HL-60/S4 treated with retinoic acid at 250 ng/mL for 4 days and 3 days (cell line): Measurements from ENCODE around the gene DDX56.

Experiments
- in situ Hi-C: fragments of 300-500 bp; cut with MboI; formaldehyde crosslinking; loops from 2 replicates; pipeline ENCODE4 v1.7.0; 2022; ENCODE audit warnings: low sequenced_read_pairs

The DDX56 gene

GRCh38 chr7:44597181-44597580 lies 23.5 kb upstream of the DDX56 start:
- in situ Hi-C loops: loop anchor here (10.0 kb wide), 1 partner anchor 538 kb away; no protein-coding TSS in a partner anchor

GRCh38 chr7:44595934-44596635 lies 22.4 kb upstream of the DDX56 start:
- in situ Hi-C loops: loop anchor here (10.0 kb wide), 1 partner anchor 539 kb away; no protein-coding TSS in a partner anchor

- in situ Hi-C loops: loop anchor here (5.0 to 10.0 kb wide), 2 partner anchors 331 to 544 kb away; no protein-coding TSS in a partner anchor
These were observed 17.2 kb upstream of the DDX56 start for GRCh38 chr7:44590910-44591309.

GRCh38 chr7:44587843-44588711 lies 14.4 kb upstream of the DDX56 start:
- in situ Hi-C loops: no loop called here

- in situ Hi-C loops: no loop called here
These were observed 9.6 kb upstream of the DDX56 start for GRCh38 chr7:44583146-44583865.

- in situ Hi-C loops: no loop called here
These were observed 8.3 kb upstream of the DDX56 start, which contains the start of gene TMED4 for GRCh38 chr7:44581879-44582603. TMED4 (minus strand) TSS chr7:44582231; CDS start chr7:44582206, 25 bp downstream.

GRCh38 chr7:44580945-44581878 lies 7.5 kb upstream of the DDX56 start:
- in situ Hi-C loops: no loop called here

GRCh38 chr7:44576228-44576627 lies 2.5 kb upstream of the DDX56 start:
- in situ Hi-C loops: no loop called here

GRCh38 chr7:44575054-44575453 lies 1.3 kb upstream of the DDX56 start:
- in situ Hi-C loops: no loop called here

GRCh38 chr7:44574287-44574872 lies 672 bp upstream of the DDX56 start:
- in situ Hi-C loops: no loop called here

- in situ Hi-C loops: no loop called here
These were observed 937 bp downstream of the DDX56 start for GRCh38 chr7:44572771-44573170.

GRCh38 chr7:44569959-44570358 lies 3.7 kb downstream of the DDX56 start:
- in situ Hi-C loops: no loop called here

- in situ Hi-C loops: no loop called here
These were observed 4.7 kb downstream of the DDX56 start for GRCh38 chr7:44568771-44569560.

- in situ Hi-C loops: no loop called here
These were observed 5.8 kb downstream of the DDX56 start for GRCh38 chr7:44567884-44568283.

GRCh38 chr7:44566680-44567079 lies 7.0 kb downstream of the DDX56 start:
- in situ Hi-C loops: no loop called here

- in situ Hi-C loops: no loop called here
These were observed 7.7 kb downstream of the DDX56 start for GRCh38 chr7:44565795-44566559.

- in situ Hi-C loops: no loop called here
These were observed 8.5 kb downstream of the DDX56 start for GRCh38 chr7:44565097-44565794.
